BE2C (cell line): ENCODE results near the gene LRRC61.

Experiments
- DNase-seq: peaks from one replicate; pipeline ENCODE4 v3.0.0-alpha.2; 2020
- H3K27me3 ChIP-seq: fragments of 250-450 bp; sonication (Bioruptor Pico); 2 replicates; pipeline ENCODE4 v1.5.1; 2020; ENCODE audit warnings: mild to moderate bottlenecking
- H3K36me3 ChIP-seq: fragments of 250-450 bp; sonication (Bioruptor Pico); 2 replicates; pipeline ENCODE4 v1.5.1; 2020; ENCODE audit warnings: mild to moderate bottlenecking
- H3K4me1 ChIP-seq: fragments of 250-450 bp; sonication (Bioruptor Pico); 2 replicates; pipeline ENCODE4 v1.5.1; 2020
- H3K4me3 ChIP-seq: 2 replicates; pipeline ENCODE4 v1.5.1; 2011; ENCODE audit warnings: low read depth, low read length
- H3K9me3 ChIP-seq: fragments of 250-450 bp; sonication (Bioruptor Pico); 2 replicates; pipeline ENCODE4 v1.5.1; 2020
- CTCF ChIP-seq: IDR thresholded peaks from 2 replicates; pipeline ENCODE4 v1.5.1; 2012; ENCODE audit warnings: mild to moderate bottlenecking, low read depth, low read length

LRRC61 gene

GRCh38 chr7:150329331-150330120, 6.4 kb downstream of the LRRC61 start:
- TF ChIP-seq CTCF: no peak

GRCh38 chr7:150330211-150330885, 7.2 kb downstream of the LRRC61 start:
- no peaks in the 10 kb centered on the region for H3K27me3 ChIP-seq
- no peak for TF ChIP-seq CTCF
- DNase-seq: no peak
- no peaks in the 10 kb centered on the region for H3K9me3 ChIP-seq
- no peaks in the 10 kb centered on the region for H3K4me1 ChIP-seq
- peaks cover 54% of the 10 kb centered on the region for H3K36me3 ChIP-seq
- H3K4me3 ChIP-seq: no peak overlapping the region

More at GRCh38 chr7:150329331-150330120, 6.4 kb downstream of the LRRC61 start:
- H3K4me3 ChIP-seq: no peak overlapping the region
- no peaks in the 10 kb centered on the region for H3K4me1 ChIP-seq
- no peak for DNase-seq
- H3K36me3 ChIP-seq: peaks cover 54% of the 10 kb centered on the region
- H3K9me3 ChIP-seq: no peaks in the 10 kb centered on the region
- H3K27me3 ChIP-seq: no peaks in the 10 kb centered on the region

GRCh38 chr7:150332852-150333635, 9.9 kb downstream of the LRRC61 start:
- no peaks in the 10 kb centered on the region for H3K4me1 ChIP-seq

GRCh38 chr7:150333659-150334058, 10.5 kb downstream of the LRRC61 start:
- TF ChIP-seq CTCF: no peak
- H3K36me3 ChIP-seq: peaks cover 33% of the 10 kb centered on the region
- no peaks in the 10 kb centered on the region for H3K4me1 ChIP-seq
- no peak overlapping the region for H3K4me3 ChIP-seq
- H3K9me3 ChIP-seq: no peaks in the 10 kb centered on the region
- DNase-seq: no peak
- no peaks in the 10 kb centered on the region for H3K27me3 ChIP-seq

More at GRCh38 chr7:150332852-150333635, 9.9 kb downstream of the LRRC61 start:
- TF ChIP-seq CTCF: no peak
- H3K9me3 ChIP-seq: no peaks in the 10 kb centered on the region
- no peaks in the 10 kb centered on the region for H3K27me3 ChIP-seq
- DNase-seq: no peak
- H3K36me3 ChIP-seq: peaks cover 40% of the 10 kb centered on the region
- H3K4me3 ChIP-seq: no peak overlapping the region

- no peak for TF ChIP-seq CTCF
- DNase-seq: no peak
- Histone ChIP-seq H3K4me3 (no peak overlapping the region), H3K4me1 (no peaks in the 10 kb centered on the region), H3K27me3 (no peaks in the 10 kb centered on the region), H3K9me3 (no peaks in the 10 kb centered on the region), H3K36me3 (peaks cover 29% of the 10 kb centered on the region)
Measured at GRCh38 chr7:150334108-150334507, 11.0 kb downstream of the LRRC61 start.
